SK-N-SH treated with all-trans-retinoic acid at 6 μM for 48 hours (cell line): ENCODE measurements around the gene MAP3K10.

Source experiments
- ATAC-seq: fragments of 200-7000 bp; cut with Tn5 transposase; 3 replicates; pipeline ENCODE4 v1.9.1; 2020; ENCODE audit warnings: mild to moderate bottlenecking, moderate library complexity
- ARNTL ChIP-seq: fragments of 450-650 bp; formaldehyde crosslinking; IDR thresholded peaks from 2 replicates; pipeline ENCODE4 v1.5.0; 2020; ENCODE audit warnings: low read depth, mild to moderate bottlenecking, moderate library complexity, borderline replicate concordance
- BACH2 ChIP-seq: fragments of 250-450 bp; sonication (Bioruptor Pico); IDR thresholded peaks from 2 replicates; pipeline ENCODE4 v1.9.0; 2021; ENCODE audit warnings: mild to moderate bottlenecking, borderline replicate concordance
- GLIS3 ChIP-seq: fragments of 250-450 bp; sonication (Bioruptor Pico); IDR thresholded peaks from 2 replicates; pipeline ENCODE4 v1.5.0; 2020; ENCODE audit warnings: mild to moderate bottlenecking, moderate library complexity
- ISL1 ChIP-seq: fragments of 250-450 bp; sonication (Bioruptor Pico); IDR thresholded peaks from 2 replicates; pipeline ENCODE4 v2.1.2; 2022; ENCODE audit warnings: mild to moderate bottlenecking, moderate library complexity
- PPARA ChIP-seq: fragments of 250-450 bp; sonication (Bioruptor Pico); IDR thresholded peaks from 2 replicates; pipeline ENCODE4 v1.5.0; 2020; ENCODE audit warnings: mild to moderate bottlenecking, borderline replicate concordance
- RARB ChIP-seq: fragments of 250-450 bp; sonication (Bioruptor Pico); IDR thresholded peaks from 2 replicates; pipeline ENCODE4 v1.8.0; 2021; ENCODE audit warnings: mild to moderate bottlenecking, moderate library complexity
- SNAI2 ChIP-seq: fragments of 250-450 bp; sonication (Bioruptor Pico); IDR thresholded peaks from 2 replicates; pipeline ENCODE4 v1.5.0; 2020; ENCODE audit warnings: mild to moderate bottlenecking, moderate library complexity
- TCF4 ChIP-seq: fragments of 250-450 bp; sonication (Bioruptor Pico); IDR thresholded peaks from 2 replicates; pipeline ENCODE4 v1.8.0; 2021; ENCODE audit warnings: mild to moderate bottlenecking, moderate library complexity, borderline replicate concordance
- TOX ChIP-seq: fragments of 250-450 bp; sonication (Bioruptor Pico); IDR thresholded peaks from 2 replicates; pipeline ENCODE4 v1.8.0; 2021; ENCODE audit warnings: mild to moderate bottlenecking, moderate library complexity, borderline replicate concordance
- ZFP3 ChIP-seq: fragments of 250-450 bp; sonication (Bioruptor Pico); IDR thresholded peaks from 2 replicates; pipeline ENCODE4 v1.5.0; 2020; ENCODE audit warnings: mild to moderate bottlenecking, moderate library complexity
- ZFP30 ChIP-seq: fragments of 450-650 bp; formaldehyde crosslinking; IDR thresholded peaks from 2 replicates; pipeline ENCODE4 v1.5.0; 2022; ENCODE audit warnings: mild to moderate bottlenecking, moderate library complexity
- ZNF565 ChIP-seq: fragments of 450-650 bp; formaldehyde crosslinking; conservative IDR thresholded peaks from 2 replicates; pipeline ENCODE4 v1.5.0; 2020; ENCODE audit warnings: low read depth, mild to moderate bottlenecking, moderate library complexity
- ZNF70 ChIP-seq: fragments of 450-650 bp; formaldehyde crosslinking; IDR thresholded peaks from 2 replicates; pipeline ENCODE4 v1.5.0; 2020; ENCODE audit warnings: mild to moderate bottlenecking, moderate library complexity
- ZNF8 ChIP-seq: fragments of 450-650 bp; formaldehyde crosslinking; IDR thresholded peaks from 2 replicates; pipeline ENCODE4 v1.5.0; 2020; ENCODE audit warnings: mild to moderate bottlenecking, moderate library complexity
- TF ChIP-seq, protein P1 (sequence below): fragments of 250-450 bp; sonication (Bioruptor Pico); IDR thresholded peaks from 2 replicates; pipeline ENCODE4 v1.5.1; 2021; ENCODE audit warnings: mild to moderate bottlenecking, moderate library complexity
- TF ChIP-seq, protein P2 (sequence below): fragments of 250-450 bp; sonication (Bioruptor Pico); IDR thresholded peaks from 2 replicates; pipeline ENCODE4 v1.8.0; 2021; ENCODE audit warnings: low read depth, mild to moderate bottlenecking, moderate library complexity, borderline replicate concordance
- TF ChIP-seq, protein P3 (sequence below): fragments of 250-450 bp; sonication (Bioruptor Pico); IDR thresholded peaks from 2 replicates; pipeline ENCODE4 v1.5.1; 2020; ENCODE audit warnings: low read depth, mild to moderate bottlenecking, moderate library complexity
- TF ChIP-seq, protein P4 (sequence below): fragments of 250-450 bp; sonication (Bioruptor Pico); IDR thresholded peaks from 2 replicates; pipeline ENCODE4 v1.5.0; 2020; ENCODE audit warnings: mild to moderate bottlenecking, moderate library complexity
- TF ChIP-seq, protein P5 (sequence below): fragments of 250-450 bp; sonication (Bioruptor Pico); IDR thresholded peaks from 2 replicates; pipeline ENCODE4 v1.8.0; 2020; ENCODE audit warnings: mild to moderate bottlenecking, moderate library complexity, borderline replicate concordance

The MAP3K10 gene

DNA sequence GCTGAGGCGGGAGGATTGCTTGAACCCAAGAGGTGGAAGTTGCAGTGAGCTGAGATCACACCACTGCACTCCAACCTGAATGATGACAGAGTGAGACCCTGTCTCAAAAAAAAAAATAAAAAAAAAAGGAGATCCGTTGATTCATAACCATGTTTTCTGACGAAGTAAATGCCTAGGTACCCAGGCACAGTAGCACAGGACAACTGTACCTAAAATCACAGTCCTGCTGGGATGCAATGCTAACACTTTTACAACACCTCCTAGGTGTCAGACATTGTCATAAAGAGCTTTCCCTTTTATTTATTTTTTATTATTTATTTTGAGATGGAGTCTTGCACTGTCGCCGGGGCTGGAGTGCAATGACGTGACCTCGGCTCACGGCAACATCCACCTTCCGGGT, 29.4 kb downstream of the MAP3K10 start (continued):
- no peak for TF ChIP-seq BACH2 (CRISPR knock-in tag)
- TF ChIP-seq, protein P1, sequence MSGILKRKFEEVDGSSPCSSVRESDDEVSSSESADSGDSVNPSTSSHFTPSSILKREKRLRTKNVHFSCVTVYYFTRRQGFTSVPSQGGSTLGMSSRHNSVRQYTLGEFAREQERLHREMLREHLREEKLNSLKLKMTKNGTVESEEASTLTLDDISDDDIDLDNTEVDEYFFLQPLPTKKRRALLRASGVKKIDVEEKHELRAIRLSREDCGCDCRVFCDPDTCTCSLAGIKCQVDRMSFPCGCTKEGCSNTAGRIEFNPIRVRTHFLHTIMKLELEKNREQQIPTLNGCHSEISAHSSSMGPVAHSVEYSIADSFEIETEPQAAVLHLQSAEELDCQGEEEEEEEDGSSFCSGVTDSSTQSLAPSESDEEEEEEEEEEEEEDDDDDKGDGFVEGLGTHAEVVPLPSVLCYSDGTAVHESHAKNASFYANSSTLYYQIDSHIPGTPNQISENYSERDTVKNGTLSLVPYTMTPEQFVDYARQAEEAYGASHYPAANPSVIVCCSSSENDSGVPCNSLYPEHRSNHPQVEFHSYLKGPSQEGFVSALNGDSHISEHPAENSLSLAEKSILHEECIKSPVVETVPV (CRISPR knock-in tag) = no peak
- no peak for TF ChIP-seq ZFP30 (CRISPR knock-in tag)
- no peak for TF ChIP-seq GLIS3 (CRISPR knock-in tag)
- TF ChIP-seq, protein P2, sequence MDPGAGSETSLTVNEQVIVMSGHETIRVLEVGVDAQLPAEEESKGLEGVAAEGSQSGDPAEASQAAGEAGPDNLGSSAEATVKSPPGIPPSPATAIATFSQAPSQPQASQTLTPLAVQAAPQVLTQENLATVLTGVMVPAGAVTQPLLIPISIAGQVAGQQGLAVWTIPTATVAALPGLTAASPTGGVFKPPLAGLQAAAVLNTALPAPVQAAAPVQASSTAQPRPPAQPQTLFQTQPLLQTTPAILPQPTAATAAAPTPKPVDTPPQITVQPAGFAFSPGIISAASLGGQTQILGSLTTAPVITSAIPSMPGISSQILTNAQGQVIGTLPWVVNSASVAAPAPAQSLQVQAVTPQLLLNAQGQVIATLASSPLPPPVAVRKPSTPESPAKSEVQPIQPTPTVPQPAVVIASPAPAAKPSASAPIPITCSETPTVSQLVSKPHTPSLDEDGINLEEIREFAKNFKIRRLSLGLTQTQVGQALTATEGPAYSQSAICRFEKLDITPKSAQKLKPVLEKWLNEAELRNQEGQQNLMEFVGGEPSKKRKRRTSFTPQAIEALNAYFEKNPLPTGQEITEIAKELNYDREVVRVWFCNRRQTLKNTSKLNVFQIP = no peak

DNA sequence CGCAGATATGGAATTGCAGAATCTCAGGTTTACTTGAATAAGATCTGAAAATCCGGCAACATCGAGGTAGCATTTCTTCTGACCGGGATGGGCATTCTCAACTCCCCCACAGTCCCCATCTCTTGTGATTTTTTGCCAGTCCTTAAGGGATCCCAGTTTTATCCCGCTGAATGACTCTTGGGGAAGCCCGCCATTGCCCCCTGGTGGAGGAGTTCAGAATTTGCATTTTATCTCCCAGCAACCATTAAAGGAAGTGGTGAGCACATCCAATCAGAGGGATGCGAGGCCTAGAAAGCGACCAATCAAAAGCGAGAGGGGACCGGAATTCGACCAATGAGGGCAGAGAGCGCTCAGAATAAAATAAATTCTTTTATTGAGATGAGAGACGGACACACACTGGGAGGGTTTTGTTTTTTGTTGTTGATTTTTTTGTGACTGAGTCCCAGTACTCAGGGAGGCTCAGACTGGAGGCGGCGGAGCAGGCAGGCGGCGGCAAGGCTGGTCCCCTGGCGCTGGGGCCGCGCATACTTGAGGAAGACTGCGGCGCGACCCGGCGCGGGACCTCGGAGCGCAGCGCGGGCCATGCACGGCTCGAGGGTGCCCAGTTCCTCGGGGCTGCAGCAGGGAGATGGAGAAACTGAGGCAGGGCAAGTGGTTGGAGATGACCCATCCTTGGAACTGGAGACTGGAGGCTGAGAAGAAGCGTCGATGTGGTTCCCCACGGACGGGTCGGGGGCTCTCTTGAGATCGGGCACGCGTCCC, 30.8 kb downstream of the MAP3K10 start:
- peak; percentile 79 for ATAC-seq
- TF ChIP-seq, protein P1 (CRISPR knock-in tag) = no peak
- TF ChIP-seq ZFP30 (CRISPR knock-in tag) = no peak
- TF ChIP-seq ARNTL (CRISPR knock-in tag) = no peak
- TF ChIP-seq TCF4 (CRISPR knock-in tag) = no peak
- TF ChIP-seq ZNF565 (CRISPR knock-in tag) = no peak
- TF ChIP-seq ZNF70 = no peak
- no peak for TF ChIP-seq BACH2 (CRISPR knock-in tag)
- TF ChIP-seq ZFP3 = no peak
- TF ChIP-seq PPARA (CRISPR knock-in tag) = no peak
- TF ChIP-seq ISL1 (CRISPR knock-in tag) = no peak
- TF ChIP-seq, protein P3, sequence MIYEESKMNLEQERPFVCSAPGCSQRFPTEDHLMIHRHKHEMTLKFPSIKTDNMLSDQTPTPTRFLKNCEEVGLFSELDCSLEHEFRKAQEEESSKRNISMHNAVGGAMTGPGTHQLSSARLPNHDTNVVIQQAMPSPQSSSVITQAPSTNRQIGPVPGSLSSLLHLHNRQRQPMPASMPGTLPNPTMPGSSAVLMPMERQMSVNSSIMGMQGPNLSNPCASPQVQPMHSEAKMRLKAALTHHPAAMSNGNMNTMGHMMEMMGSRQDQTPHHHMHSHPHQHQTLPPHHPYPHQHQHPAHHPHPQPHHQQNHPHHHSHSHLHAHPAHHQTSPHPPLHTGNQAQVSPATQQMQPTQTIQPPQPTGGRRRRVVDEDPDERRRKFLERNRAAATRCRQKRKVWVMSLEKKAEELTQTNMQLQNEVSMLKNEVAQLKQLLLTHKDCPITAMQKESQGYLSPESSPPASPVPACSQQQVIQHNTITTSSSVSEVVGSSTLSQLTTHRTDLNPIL (CRISPR knock-in tag) = no peak
- TF ChIP-seq, protein P4, sequence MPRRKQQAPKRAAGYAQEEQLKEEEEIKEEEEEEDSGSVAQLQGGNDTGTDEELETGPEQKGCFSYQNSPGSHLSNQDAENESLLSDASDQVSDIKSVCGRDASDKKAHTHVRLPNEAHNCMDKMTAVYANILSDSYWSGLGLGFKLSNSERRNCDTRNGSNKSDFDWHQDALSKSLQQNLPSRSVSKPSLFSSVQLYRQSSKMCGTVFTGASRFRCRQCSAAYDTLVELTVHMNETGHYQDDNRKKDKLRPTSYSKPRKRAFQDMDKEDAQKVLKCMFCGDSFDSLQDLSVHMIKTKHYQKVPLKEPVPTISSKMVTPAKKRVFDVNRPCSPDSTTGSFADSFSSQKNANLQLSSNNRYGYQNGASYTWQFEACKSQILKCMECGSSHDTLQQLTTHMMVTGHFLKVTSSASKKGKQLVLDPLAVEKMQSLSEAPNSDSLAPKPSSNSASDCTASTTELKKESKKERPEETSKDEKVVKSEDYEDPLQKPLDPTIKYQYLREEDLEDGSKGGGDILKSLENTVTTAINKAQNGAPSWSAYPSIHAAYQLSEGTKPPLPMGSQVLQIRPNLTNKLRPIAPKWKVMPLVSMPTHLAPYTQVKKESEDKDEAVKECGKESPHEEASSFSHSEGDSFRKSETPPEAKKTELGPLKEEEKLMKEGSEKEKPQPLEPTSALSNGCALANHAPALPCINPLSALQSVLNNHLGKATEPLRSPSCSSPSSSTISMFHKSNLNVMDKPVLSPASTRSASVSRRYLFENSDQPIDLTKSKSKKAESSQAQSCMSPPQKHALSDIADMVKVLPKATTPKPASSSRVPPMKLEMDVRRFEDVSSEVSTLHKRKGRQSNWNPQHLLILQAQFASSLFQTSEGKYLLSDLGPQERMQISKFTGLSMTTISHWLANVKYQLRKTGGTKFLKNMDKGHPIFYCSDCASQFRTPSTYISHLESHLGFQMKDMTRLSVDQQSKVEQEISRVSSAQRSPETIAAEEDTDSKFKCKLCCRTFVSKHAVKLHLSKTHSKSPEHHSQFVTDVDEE (CRISPR knock-in tag) = no peak
- TF ChIP-seq TOX (CRISPR knock-in tag) = no peak

DNA sequence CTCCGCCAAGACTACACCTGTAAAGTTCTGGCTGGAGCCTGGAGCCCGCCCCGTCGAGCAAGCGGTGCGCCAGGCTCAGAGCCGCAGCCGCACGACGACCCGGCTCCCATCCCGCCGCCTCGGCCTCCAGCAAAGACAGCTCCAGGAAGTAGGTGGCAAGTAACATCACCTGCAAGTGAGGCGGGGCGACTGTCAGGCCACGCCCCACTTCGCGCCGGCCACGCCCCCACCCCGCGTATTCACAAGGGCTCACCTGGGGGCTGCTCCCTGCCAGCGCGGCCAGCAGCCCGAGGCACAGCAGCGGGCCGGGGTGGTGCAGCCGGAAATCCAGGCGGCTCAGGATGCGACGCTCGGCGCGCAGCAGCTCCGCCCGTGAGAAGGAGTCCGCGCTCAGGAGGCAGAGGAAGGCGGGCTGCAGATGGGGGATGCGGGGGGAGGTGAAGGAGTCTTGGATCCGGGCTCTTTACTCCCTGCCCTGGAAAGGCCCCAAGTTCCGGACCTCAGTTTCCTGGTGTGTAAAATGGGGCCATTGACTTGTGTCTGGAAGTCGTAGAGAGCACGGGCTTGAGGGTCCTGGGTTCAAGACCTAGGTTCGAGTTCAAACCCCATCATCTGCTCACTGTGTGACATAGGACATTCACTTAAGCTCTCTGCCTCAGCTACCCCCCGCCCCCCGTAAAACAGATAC, 32.1 kb downstream of the MAP3K10 start:
- ATAC-seq = no peak
- TF ChIP-seq ZFP3 (no peak), ZFP30 (CRISPR knock-in tag) (no peak), GLIS3 (CRISPR knock-in tag) (no peak), BACH2 (CRISPR knock-in tag) (no peak), PPARA (CRISPR knock-in tag) (no peak), SNAI2 (CRISPR knock-in tag) (no peak), ZNF8 (CRISPR knock-in tag) (no peak), TCF4 (CRISPR knock-in tag) (no peak), ARNTL (CRISPR knock-in tag) (no peak), RARB (CRISPR knock-in tag) (no peak)
- TF ChIP-seq, protein P3 (CRISPR knock-in tag) = no peak
- TF ChIP-seq, protein P5, sequence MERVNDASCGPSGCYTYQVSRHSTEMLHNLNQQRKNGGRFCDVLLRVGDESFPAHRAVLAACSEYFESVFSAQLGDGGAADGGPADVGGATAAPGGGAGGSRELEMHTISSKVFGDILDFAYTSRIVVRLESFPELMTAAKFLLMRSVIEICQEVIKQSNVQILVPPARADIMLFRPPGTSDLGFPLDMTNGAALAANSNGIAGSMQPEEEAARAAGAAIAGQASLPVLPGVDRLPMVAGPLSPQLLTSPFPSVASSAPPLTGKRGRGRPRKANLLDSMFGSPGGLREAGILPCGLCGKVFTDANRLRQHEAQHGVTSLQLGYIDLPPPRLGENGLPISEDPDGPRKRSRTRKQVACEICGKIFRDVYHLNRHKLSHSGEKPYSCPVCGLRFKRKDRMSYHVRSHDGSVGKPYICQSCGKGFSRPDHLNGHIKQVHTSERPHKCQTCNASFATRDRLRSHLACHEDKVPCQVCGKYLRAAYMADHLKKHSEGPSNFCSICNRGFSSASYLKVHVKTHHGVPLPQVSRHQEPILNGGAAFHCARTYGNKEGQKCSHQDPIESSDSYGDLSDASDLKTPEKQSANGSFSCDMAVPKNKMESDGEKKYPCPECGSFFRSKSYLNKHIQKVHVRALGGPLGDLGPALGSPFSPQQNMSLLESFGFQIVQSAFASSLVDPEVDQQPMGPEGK (CRISPR knock-in tag) = no peak
